ENCODE data around the gene CISD3.

- TF ChIP-seq ZNF274 (IDR thresholded peaks at IDR 0.05; ENCODE audit: low read depth, low read length) (no peak), YY1 (IDR thresholded peaks at IDR 0.05; ENCODE audit: insufficient read depth, insufficient read length) (no peak)
Observed at GRCh38 chr17:38766341-38766740, 36.2 kb downstream of the CISD3 start.

Data from NT2/D1 (cell line).